GM19324 (cell line): ENCODE data around the gene CRX.
"Not testable (repeated sequence)": the region's sequence is repeated elsewhere in the genome, so short reads cannot be mapped to it uniquely, and the experiment has no call there.

Experiments used
- ATAC-seq: cut with Tn5 transposase; IDR thresholded peaks from one replicate; pipeline ENCODE4 v1.9.1; 2021; ENCODE audit warnings: mild to moderate bottlenecking, moderate library complexity; ENCODE audit not compliant: unreplicated experiment, low FRiP score

CRX gene

GRCh38 chr19:47858646-47859285 is 37.0 kb downstream of the CRX start, which contains the start of gene TPRX2:
TPRX2 (plus strand) TSS chr19:47859235; CDS start chr19:47859247, 12 bp downstream.
- not testable (repeated sequence) for ATAC-seq

GRCh38 chr19:47859838-47860237 is 38.1 kb downstream of the CRX start:
- not testable (repeated sequence) for ATAC-seq

GRCh38 chr19:47860602-47861297 is 39.0 kb downstream of the CRX start:
- no peak for ATAC-seq

- ATAC-seq = no peak
Measured at GRCh38 chr19:47861630-47862029, 39.9 kb downstream of the CRX start.

- no peak for ATAC-seq
Measured at GRCh38 chr19:47863514-47863936, 41.8 kb downstream of the CRX start.

GRCh38 chr19:47865166-47865565 is 43.4 kb downstream of the CRX start:
- ATAC-seq = no peak

GRCh38 chr19:47878906-47879305 is 57.2 kb downstream of the CRX start:
- no peak for ATAC-seq

- ATAC-seq = not testable (repeated sequence)
Measured at GRCh38 chr19:47879385-47879784, 57.6 kb downstream of the CRX start.

- no peak for ATAC-seq
Measured at GRCh38 chr19:47881757-47882156, 60.0 kb downstream of the CRX start.

GRCh38 chr19:47882890-47883289 is 61.2 kb downstream of the CRX start:
- ATAC-seq = no peak

GRCh38 chr19:47885067-47885463 is 63.3 kb downstream of the CRX start:
- ATAC-seq = no peak

GRCh38 chr19:47886010-47886559 is 64.3 kb downstream of the CRX start, which contains the start of gene SULT2A1:
SULT2A1 (minus strand) TSS chr19:47886315; CDS start chr19:47886257, 58 bp downstream.
- ATAC-seq = no peak

- no peak for ATAC-seq
Measured at GRCh38 chr19:47890865-47891621, 69.3 kb downstream of the CRX start.

- ATAC-seq = no peak
Measured at GRCh38 chr19:47891622-47891922, 69.8 kb downstream of the CRX start.

- no peak for ATAC-seq
Measured at GRCh38 chr19:47891923-47892666, 70.4 kb downstream of the CRX start.
